Measurements from ENCODE around the gene N4BP2L2.

N4BP2L2 gene

DNA sequence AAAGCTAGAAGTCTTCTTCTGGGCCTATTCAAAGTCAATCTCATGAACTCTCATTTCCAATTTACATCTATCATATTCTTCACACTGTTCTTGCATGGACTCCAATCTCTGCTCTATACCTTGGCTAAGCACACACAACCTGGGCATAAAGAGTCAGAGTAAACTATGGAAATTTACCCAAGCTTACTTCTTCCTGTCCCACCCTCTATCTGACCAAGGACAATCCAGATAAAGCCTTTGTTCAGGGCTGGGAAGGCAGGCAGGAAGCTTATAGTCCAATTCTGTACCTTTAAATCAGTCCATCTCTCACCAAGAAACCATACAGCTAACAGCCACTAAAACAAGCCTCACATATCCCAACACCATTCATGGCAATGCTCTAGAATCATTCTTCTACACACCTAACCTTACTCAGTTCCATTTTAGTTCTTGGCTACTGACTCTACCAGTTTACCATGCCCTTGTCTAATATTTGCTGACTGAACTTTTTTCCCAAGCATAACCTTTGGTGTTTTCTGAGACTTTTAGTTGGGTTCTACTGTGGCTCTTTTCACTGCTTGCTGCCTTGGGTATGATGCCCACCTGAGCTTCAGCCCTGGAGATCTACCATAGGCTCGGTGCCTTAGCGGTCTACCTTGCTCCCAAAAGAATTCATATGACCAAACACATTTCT, 38.9 kb downstream of the N4BP2L2 start:
- no peak overlapping the region for H2AFZ ChIP-seq (ENCODE audit: low read depth, low read length)
- no peak overlapping the region for H3K14ac ChIP-seq (ENCODE audit: low read length in 2 of 2)
- no peak overlapping the region for H2BK12ac ChIP-seq (ENCODE audit: low read length in 2 of 2)
- no peak overlapping the region for H3K23ac ChIP-seq (ENCODE audit: low read length in 2 of 2)
- no peak overlapping the region for H4K91ac ChIP-seq (ENCODE audit: low read length)
- WGBS, result 95% methylated on average over 2 of the region's 2 CpGs
- no peak overlapping the region for H2BK5ac ChIP-seq (ENCODE audit: low read depth, low read length, poor library complexity, severe bottlenecking)
- peaks cover 16% of the 10 kb centered on the region for H3K79me1 ChIP-seq (replicated peaks; ENCODE audit: low read length, poor library complexity, severe bottlenecking)
- no peak overlapping the region for H2BK120ac ChIP-seq (ENCODE audit: low read depth, low read length)
- H3K18ac ChIP-seq (ENCODE audit: low read depth in 1 of 2, low read length in 2 of 2), result no peak overlapping the region
- no peak for DNase-seq
- H4K8ac ChIP-seq (ENCODE audit: low read length), result no peak overlapping the region
- peaks cover 6 to 27% of the 10 kb centered on the region in 2 experiments for H3K36me3 ChIP-seq (ENCODE audit: control insufficient read depth in 1 of 2, insufficient read depth in 2 of 2, low read depth in 1 of 2, low read length in 2 of 2)
- H3K9me3 ChIP-seq (ENCODE audit: control insufficient read depth, low read length), result no peaks in the 10 kb centered on the region
- no peak overlapping the region for H2AK5ac ChIP-seq (ENCODE audit: low read length, severe bottlenecking)
- H3K27ac ChIP-seq (ENCODE audit: low read length, poor library complexity, severe bottlenecking), result no peak overlapping the region
- H3K4me2 ChIP-seq (ENCODE audit: low read length, poor library complexity, severe bottlenecking), result no peak overlapping the region
- H3K9ac ChIP-seq (ENCODE audit: low read length), result no peak overlapping the region
- no peaks in the 10 kb centered on the region for H3K27me3 ChIP-seq (ENCODE audit: control insufficient read depth in 1 of 2, insufficient read depth in 1 of 2, low read length in 2 of 2)
- no peak overlapping the region for H3K4me3 ChIP-seq (ENCODE audit: insufficient read depth in 1 of 2, low read depth in 1 of 2, low read length in 2 of 2)
- H2BK15ac ChIP-seq (ENCODE audit: low read depth, poor library complexity, severe bottlenecking), result no peak overlapping the region
- no peaks in the 10 kb centered on the region for H3K4me1 ChIP-seq (ENCODE audit: control insufficient read depth, insufficient read depth, low read depth, low read length)
- no peak overlapping the region for H3K4ac ChIP-seq (ENCODE audit: low read depth in 1 of 2, low read length in 2 of 2)

DNA sequence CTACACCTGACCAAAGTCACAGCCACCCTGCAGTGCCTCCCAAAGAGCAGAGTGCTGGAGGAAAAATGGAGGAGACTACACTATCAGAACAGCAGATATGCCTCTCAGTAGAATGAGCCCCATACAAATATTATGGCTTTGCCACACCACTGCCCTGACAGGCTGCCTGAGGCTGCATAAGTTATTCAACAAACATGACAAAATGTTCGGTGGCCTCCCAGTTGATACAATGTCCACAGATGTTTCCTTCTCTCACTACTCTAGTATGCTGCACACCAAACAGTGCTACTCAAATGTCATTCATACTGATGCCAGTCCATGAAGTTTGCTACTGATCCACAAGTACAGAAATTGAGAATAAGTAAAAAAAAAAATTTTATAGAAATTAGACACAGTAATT, 41.0 kb downstream of the N4BP2L2 start:
- Histone ChIP-seq H2AK5ac (ENCODE audit: low read length, severe bottlenecking) (no peak overlapping the region), H3K4me2 (ENCODE audit: low read length, poor library complexity, severe bottlenecking) (no peak overlapping the region), H3K36me3 (ENCODE audit: control insufficient read depth in 1 of 2, insufficient read depth in 2 of 2, low read depth in 1 of 2, low read length in 2 of 2) (peaks cover 6 to 26% of the 10 kb centered on the region in 2 experiments), H2BK12ac (ENCODE audit: low read length in 2 of 2) (no peak overlapping the region), H2BK120ac (ENCODE audit: low read depth, low read length) (no peak overlapping the region), H2BK15ac (ENCODE audit: low read depth, poor library complexity, severe bottlenecking) (no peak overlapping the region), H2BK5ac (ENCODE audit: low read depth, low read length, poor library complexity, severe bottlenecking) (no peak overlapping the region), H3K27me3 (ENCODE audit: control insufficient read depth in 1 of 2, insufficient read depth in 1 of 2, low read length in 2 of 2) (no peaks in the 10 kb centered on the region), H4K91ac (ENCODE audit: low read length) (no peak overlapping the region), H3K27ac (ENCODE audit: low read length, poor library complexity, severe bottlenecking) (no peak overlapping the region), H3K4ac (ENCODE audit: low read depth in 1 of 2, low read length in 2 of 2) (no peak overlapping the region), H3K23ac (ENCODE audit: low read length in 2 of 2) (peak overlapping the region in 1 of 2 experiments; percentile 48), H2AFZ (ENCODE audit: low read depth, low read length) (no peak overlapping the region), H3K14ac (ENCODE audit: low read length in 2 of 2) (no peak overlapping the region), H3K18ac (ENCODE audit: low read depth in 1 of 2, low read length in 2 of 2) (no peak overlapping the region), H3K4me3 (ENCODE audit: insufficient read depth in 1 of 2, low read depth in 1 of 2, low read length in 2 of 2) (no peak overlapping the region), H3K79me1 (replicated peaks; ENCODE audit: low read length, poor library complexity, severe bottlenecking) (peaks cover 13% of the 10 kb centered on the region), H3K4me1 (ENCODE audit: control insufficient read depth, insufficient read depth, low read depth, low read length) (no peaks in the 10 kb centered on the region), H3K9ac (ENCODE audit: low read length) (no peak overlapping the region), H3K9me3 (ENCODE audit: control insufficient read depth, low read length) (no peaks in the 10 kb centered on the region), H4K8ac (ENCODE audit: low read length) (no peak overlapping the region)
- 100% methylated on average over 1 of the region's 1 CpG for WGBS
- no peak for DNase-seq

DNA sequence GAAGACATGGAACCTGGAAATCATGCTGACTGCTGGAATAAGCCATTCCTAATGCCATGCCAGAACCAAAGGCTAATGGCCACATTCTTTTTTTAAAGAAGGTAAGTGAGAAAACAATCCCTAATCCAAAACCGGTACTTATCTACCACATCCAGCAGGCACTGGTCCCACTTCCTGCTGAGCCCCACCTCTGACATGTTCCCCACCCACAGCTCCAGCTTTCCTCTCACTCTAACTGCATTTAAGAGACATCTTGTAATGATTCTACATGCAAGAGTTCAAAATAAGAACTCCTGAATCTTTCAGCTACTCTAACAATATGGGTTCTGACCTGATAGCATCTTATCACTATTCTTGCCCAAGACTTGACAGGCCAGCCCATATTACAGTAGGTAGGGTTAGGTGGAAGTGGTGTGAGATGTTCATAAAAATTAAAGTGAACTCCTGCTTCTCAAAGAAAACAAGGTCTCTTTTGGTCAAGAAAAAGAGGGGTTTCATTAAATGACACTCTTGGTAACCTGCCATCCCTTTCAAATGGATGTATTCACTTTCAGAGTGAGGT, 41.9 kb downstream of the N4BP2L2 start:
- no peak for DNase-seq
- Histone ChIP-seq H3K9ac (ENCODE audit: low read length) (no peak overlapping the region), H3K18ac (ENCODE audit: low read depth in 1 of 2, low read length in 2 of 2) (no peak overlapping the region), H3K79me1 (replicated peaks; ENCODE audit: low read length, poor library complexity, severe bottlenecking) (peaks cover 12% of the 10 kb centered on the region), H2BK5ac (ENCODE audit: low read depth, low read length, poor library complexity, severe bottlenecking) (no peak overlapping the region), H3K23ac (ENCODE audit: low read length in 2 of 2) (no peak overlapping the region), H3K4me2 (ENCODE audit: low read length, poor library complexity, severe bottlenecking) (no peak overlapping the region), H2BK120ac (ENCODE audit: low read depth, low read length) (no peak overlapping the region), H3K4ac (ENCODE audit: low read depth in 1 of 2, low read length in 2 of 2) (no peak overlapping the region), H2BK15ac (ENCODE audit: low read depth, poor library complexity, severe bottlenecking) (no peak overlapping the region), H3K27ac (ENCODE audit: low read length, poor library complexity, severe bottlenecking) (no peak overlapping the region), H3K9me3 (ENCODE audit: control insufficient read depth, low read length) (no peaks in the 10 kb centered on the region), H4K8ac (ENCODE audit: low read length) (no peak overlapping the region), H3K27me3 (ENCODE audit: control insufficient read depth in 1 of 2, insufficient read depth in 1 of 2, low read length in 2 of 2) (no peaks in the 10 kb centered on the region), H3K14ac (ENCODE audit: low read length in 2 of 2) (no peak overlapping the region), H2AK5ac (ENCODE audit: low read length, severe bottlenecking) (no peak overlapping the region), H3K4me1 (ENCODE audit: control insufficient read depth, insufficient read depth, low read depth, low read length) (no peaks in the 10 kb centered on the region), H4K91ac (ENCODE audit: low read length) (no peak overlapping the region), H3K36me3 (ENCODE audit: control insufficient read depth in 1 of 2, insufficient read depth in 2 of 2, low read depth in 1 of 2, low read length in 2 of 2) (peaks cover 6 to 21% of the 10 kb centered on the region in 2 experiments), H2BK12ac (ENCODE audit: low read length in 2 of 2) (no peak overlapping the region), H3K4me3 (ENCODE audit: insufficient read depth in 1 of 2, low read depth in 1 of 2, low read length in 2 of 2) (no peak overlapping the region), H2AFZ (ENCODE audit: low read depth, low read length) (no peak overlapping the region)
- 95% methylated on average over 1 of the region's 1 CpG for WGBS

DNA sequence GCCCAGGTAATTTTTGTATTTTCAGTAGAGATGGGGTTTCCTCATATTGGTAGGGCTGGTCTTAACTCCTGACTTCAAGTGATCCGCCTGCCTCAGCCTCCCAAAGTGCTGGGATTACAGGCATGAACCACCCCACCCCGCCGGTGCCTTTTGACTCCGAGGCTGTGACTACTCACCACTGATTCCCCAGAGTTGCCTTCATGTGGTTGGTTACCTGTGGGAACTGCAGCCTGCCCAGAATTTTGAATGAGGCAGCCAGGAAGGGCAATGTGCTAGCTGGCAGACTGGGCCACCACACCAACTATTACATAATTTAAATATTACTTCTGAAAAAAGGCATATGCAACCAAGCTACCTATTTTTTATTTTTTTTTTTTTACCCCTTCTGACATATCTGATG, 42.8 kb downstream of the N4BP2L2 start:
- no peak overlapping the region for H3K14ac ChIP-seq (ENCODE audit: low read length in 2 of 2)
- no peak overlapping the region for H2BK12ac ChIP-seq (ENCODE audit: low read length in 2 of 2)
- H4K91ac ChIP-seq (ENCODE audit: low read length), result no peak overlapping the region
- no peak overlapping the region for H3K18ac ChIP-seq (ENCODE audit: low read depth in 1 of 2, low read length in 2 of 2)
- H2BK120ac ChIP-seq (ENCODE audit: low read depth, low read length), result no peak overlapping the region
- H2AFZ ChIP-seq (ENCODE audit: low read depth, low read length), result no peak overlapping the region
- H3K4ac ChIP-seq (ENCODE audit: low read depth in 1 of 2, low read length in 2 of 2), result no peak overlapping the region
- no peak overlapping the region for H2AK5ac ChIP-seq (ENCODE audit: low read length, severe bottlenecking)
- 99% methylated on average over 4 of the region's 4 CpGs for WGBS
- H3K27ac ChIP-seq (ENCODE audit: low read length, poor library complexity, severe bottlenecking), result no peak overlapping the region
- H3K4me2 ChIP-seq (ENCODE audit: low read length, poor library complexity, severe bottlenecking), result no peak overlapping the region
- peaks cover 6 to 17% of the 10 kb centered on the region in 2 experiments for H3K36me3 ChIP-seq (ENCODE audit: control insufficient read depth in 1 of 2, insufficient read depth in 2 of 2, low read depth in 1 of 2, low read length in 2 of 2)
- H4K8ac ChIP-seq (ENCODE audit: low read length), result no peak overlapping the region
- H3K9ac ChIP-seq (ENCODE audit: low read length), result no peak overlapping the region
- no peaks in the 10 kb centered on the region for H3K4me1 ChIP-seq (ENCODE audit: control insufficient read depth, insufficient read depth, low read depth, low read length)
- H3K9me3 ChIP-seq (ENCODE audit: control insufficient read depth, low read length), result no peaks in the 10 kb centered on the region
- no peak overlapping the region for H2BK15ac ChIP-seq (ENCODE audit: low read depth, poor library complexity, severe bottlenecking)
- no peak overlapping the region for H2BK5ac ChIP-seq (ENCODE audit: low read depth, low read length, poor library complexity, severe bottlenecking)
- H3K4me3 ChIP-seq (ENCODE audit: insufficient read depth in 1 of 2, low read depth in 1 of 2, low read length in 2 of 2), result no peak overlapping the region
- H3K27me3 ChIP-seq (ENCODE audit: control insufficient read depth in 1 of 2, insufficient read depth in 1 of 2, low read length in 2 of 2), result no peaks in the 10 kb centered on the region
- DNase-seq, result no peak
- H3K23ac ChIP-seq (ENCODE audit: low read length in 2 of 2), result no peak overlapping the region
- H3K79me1 ChIP-seq (replicated peaks; ENCODE audit: low read length, poor library complexity, severe bottlenecking), result peaks cover 12% of the 10 kb centered on the region

All from mesenchymal stem cell (in vitro differentiated cells and primary cell).